ENCODE data around the gene MYL7. TPM values are rescaled to one million over a fixed set of nuclear protein-coding genes. Genes with fewer than 3 reads are reported as not detected.

The MYL7 gene
- total and polyA plus RNA-seq, 10 donors: 0.22 to 1.6 TPM; not detected in 8

DNA sequence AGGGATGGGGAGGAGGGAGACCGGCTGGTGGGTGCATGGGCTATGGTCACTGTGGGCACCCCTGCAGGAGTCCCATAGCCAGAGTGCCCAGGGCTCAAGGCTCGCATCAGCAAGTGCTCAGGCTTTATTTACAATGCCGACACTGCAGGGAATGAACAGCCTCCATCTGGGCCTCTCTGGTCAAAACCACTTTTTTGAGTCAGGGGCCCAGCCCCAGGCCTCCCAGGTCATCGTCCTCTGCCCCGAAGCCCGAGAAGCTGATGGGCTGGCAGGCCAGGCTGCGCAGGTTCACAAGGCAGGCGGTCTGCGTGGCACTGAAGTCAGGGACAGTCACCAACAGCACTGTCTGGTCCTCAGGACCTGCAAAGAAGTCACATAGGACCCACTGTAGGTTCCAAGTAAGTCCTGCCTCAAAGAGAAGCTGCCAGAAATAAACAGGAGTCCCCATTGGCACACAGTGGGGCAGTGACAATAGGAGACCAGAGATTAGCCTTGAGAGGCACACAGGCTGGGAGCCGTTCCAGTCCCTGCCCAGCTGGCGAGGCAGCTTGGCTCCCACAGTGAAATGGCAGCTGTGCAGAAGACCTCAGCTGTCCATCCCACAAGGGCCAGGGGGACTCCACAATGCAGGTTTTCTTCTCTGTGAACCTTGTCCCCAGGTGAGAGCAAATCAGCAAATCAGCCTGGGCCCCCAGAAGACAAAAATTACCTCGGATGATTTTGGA, 26.4 kb downstream of the MYL7 start:
- WGBS, 5 donors: 76 to 88% (median 86%) methylated on average over 7 to 12 of the region's 12 CpGs
- intact Hi-C loops (cut with DNase I; ENCODE audit: low total_unique reads): no loop called here
- TF ChIP-seq POLR2AphosphoS5 (IDR thresholded peaks at IDR 0.05) (peak in 1 of 3 donors; percentile 43), CTCF (IDR thresholded peaks at IDR 0.05 in 8 of 11, conservative IDR thresholded peaks at IDR 0.05 in 3 of 11) (no peak), POLR2A (IDR thresholded peaks at IDR 0.05) (no peak)

DNA sequence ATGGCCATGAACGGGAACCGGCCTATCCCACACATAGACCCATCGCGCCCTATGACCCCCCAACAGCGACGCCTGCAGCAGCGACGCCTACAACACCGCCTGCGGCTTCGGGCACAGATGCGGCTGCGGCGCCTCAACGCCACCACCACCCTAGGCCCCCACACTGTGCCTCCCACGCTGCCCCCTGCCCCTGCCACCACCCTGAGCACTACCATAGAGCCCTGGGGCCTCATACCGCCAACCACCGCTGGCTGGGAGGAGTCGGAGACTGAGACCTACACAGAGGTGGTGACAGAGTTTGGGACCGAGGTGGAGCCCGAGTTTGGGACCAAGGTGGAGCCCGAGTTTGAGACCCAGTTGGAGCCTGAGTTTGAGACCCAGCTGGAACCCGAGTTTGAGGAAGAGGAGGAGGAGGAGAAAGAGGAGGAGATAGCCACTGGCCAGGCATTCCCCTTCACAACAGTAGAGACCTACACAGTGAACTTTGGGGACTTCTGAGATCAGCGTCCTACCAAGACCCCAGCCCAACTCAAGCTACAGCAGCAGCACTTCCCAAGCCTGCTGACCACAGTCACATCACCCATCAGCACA, 27.3 kb downstream of the MYL7 start:
- intact Hi-C loops (cut with DNase I; ENCODE audit: low total_unique reads): no loop called here
- Histone ChIP-seq H3K36me3 (peaks cover 0 to 100% (median 58%) of the 10 kb centered on the region in 6 donors), H3K27me3 (replicated peaks in 1 of 7) (no peaks in the 10 kb centered on the region), H3K9me3 (no peaks in the 10 kb centered on the region), H3K4me1 (no peaks in the 10 kb centered on the region), H3K4me3 (no peak overlapping the region), H3K27ac (no peak overlapping the region)
- no peak for DNase-seq
- 91 to 95% (median 94%) methylated on average over 20 to 24 of the region's 24 CpGs for WGBS, 5 donors
- TF ChIP-seq POLR2A (IDR thresholded peaks at IDR 0.05): no peak
- TF ChIP-seq CTCF (IDR thresholded peaks at IDR 0.05 in 8 of 11, conservative IDR thresholded peaks at IDR 0.05 in 3 of 11): no peak
- peak in 1 of 3 donors; percentile 33 for TF ChIP-seq POLR2AphosphoS5 (IDR thresholded peaks at IDR 0.05)

More for the DNA sequence above, 26.4 kb downstream of the MYL7 start:
- H3K27me3 ChIP-seq (replicated peaks in 1 of 7): no peaks in the 10 kb centered on the region
- DNase-seq: peak; percentile 51
- H3K4me3 ChIP-seq: no peak overlapping the region
- peaks cover 0 to 100% (median 53%) of the 10 kb centered on the region in 6 donors for H3K36me3 ChIP-seq
- H3K4me1 ChIP-seq: no peaks in the 10 kb centered on the region
- H3K27ac ChIP-seq: no peak overlapping the region
- no peaks in the 10 kb centered on the region for H3K9me3 ChIP-seq

GRCh38 chr7:44112997-44113763, 28.0 kb downstream of the MYL7 start:
- peak; percentile 69 for DNase-seq
- intact Hi-C loops (cut with DNase I; ENCODE audit: low total_unique reads): no loop called here
- WGBS, 5 donors: 89 to 96% (median 95%) methylated on average over 19 to 34 of the region's 34 CpGs

More at GRCh38 chr7:44112997-44113763, 28.0 kb downstream of the MYL7 start:
- H3K27me3 ChIP-seq (replicated peaks in 1 of 7): no peaks in the 10 kb centered on the region
- no peaks in the 10 kb centered on the region for H3K9me3 ChIP-seq
- TF ChIP-seq CTCF (IDR thresholded peaks at IDR 0.05 in 8 of 11, conservative IDR thresholded peaks at IDR 0.05 in 3 of 11): no peak
- TF ChIP-seq POLR2AphosphoS5 (IDR thresholded peaks at IDR 0.05): peak in 2 of 3 donors; percentile 1 to 6
- no peak for TF ChIP-seq POLR2A (IDR thresholded peaks at IDR 0.05)
- H3K4me3 ChIP-seq: no peak overlapping the region
- no peaks in the 10 kb centered on the region for H3K4me1 ChIP-seq
- H3K27ac ChIP-seq: no peak overlapping the region
- peaks cover 0 to 100% (median 57%) of the 10 kb centered on the region in 6 donors for H3K36me3 ChIP-seq

Data from spleen (tissue), 11 donors.